ENCODE data around the gene FAM163B. TPM values are rescaled to one million over a fixed set of nuclear protein-coding genes. Genes with fewer than 3 reads are reported as not detected.

Gene FAM163B
- total RNA-seq, result not detected

DNA sequence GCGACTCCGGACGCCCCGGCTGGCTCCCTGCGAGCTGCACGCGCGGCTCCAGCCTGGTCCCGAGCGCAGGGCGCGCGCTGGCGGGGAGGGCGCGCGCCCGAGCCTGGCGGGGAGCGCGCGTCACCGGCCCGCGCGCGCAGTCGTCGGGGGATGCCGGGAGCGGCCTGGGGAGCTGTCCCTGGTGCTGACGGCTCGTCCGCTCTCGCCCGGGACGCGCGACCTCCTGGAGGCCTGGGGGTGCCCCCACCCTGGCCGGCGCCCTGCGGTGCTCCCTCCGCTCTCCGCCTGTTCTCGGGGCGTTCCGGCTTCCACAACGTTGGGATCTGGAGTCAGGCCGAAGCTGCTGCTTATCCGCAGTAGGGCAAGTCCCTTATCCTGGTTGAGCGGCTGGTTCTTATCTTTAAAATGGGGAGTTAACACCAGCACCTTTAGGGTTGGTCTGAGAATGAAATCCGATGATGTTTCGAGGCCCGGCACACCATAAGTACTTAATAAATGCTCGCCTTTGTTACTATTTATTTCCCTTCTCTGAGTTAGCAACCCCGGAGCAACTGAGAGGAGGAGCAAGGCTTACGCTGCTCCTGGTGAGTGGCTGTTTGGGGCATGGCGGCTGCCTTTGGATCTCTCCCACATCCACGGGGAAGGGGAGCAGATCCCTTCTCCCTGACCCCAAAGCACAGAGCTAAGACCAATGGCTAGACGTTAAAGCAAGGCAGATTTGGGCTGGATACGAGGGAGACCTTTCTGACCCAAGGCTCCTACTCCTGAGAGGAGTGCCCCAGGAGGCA, at the start of gene FAM163B:
FAM163B (minus strand) TSS at position 79 of the 788 bp plus-strand sequence. CDS start 29,166 bp downstream, outside the sequence.
- peak; percentile 40 for ATAC-seq

DNA sequence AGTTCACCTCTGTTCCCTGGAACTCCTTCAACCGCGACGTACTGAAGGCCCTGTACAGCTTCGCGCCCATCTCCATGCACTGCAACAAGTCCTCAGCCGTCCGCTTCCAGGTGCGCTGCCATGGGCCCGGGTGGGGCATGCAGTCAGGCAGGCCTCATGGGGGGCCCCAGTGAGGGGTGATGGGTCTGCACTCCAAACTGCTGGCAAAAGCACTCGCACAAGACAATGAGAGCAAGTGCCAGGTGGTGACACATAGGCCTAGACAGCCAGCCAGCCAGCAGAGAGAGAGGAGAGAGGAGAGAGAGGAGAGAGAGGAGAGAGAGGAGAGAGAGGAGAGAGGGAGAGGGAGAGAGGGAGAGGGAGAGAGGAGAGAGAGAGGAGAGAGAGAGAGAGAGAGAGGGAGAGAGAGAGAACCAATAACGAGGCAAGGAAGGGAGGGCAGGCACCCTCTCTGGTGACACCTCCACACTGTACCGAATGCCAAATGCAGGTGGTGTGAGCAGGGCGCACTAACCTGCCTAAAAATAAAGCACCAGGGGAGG, 48.0 kb upstream of the FAM163B start:
- ATAC-seq, result no peak

DNA sequence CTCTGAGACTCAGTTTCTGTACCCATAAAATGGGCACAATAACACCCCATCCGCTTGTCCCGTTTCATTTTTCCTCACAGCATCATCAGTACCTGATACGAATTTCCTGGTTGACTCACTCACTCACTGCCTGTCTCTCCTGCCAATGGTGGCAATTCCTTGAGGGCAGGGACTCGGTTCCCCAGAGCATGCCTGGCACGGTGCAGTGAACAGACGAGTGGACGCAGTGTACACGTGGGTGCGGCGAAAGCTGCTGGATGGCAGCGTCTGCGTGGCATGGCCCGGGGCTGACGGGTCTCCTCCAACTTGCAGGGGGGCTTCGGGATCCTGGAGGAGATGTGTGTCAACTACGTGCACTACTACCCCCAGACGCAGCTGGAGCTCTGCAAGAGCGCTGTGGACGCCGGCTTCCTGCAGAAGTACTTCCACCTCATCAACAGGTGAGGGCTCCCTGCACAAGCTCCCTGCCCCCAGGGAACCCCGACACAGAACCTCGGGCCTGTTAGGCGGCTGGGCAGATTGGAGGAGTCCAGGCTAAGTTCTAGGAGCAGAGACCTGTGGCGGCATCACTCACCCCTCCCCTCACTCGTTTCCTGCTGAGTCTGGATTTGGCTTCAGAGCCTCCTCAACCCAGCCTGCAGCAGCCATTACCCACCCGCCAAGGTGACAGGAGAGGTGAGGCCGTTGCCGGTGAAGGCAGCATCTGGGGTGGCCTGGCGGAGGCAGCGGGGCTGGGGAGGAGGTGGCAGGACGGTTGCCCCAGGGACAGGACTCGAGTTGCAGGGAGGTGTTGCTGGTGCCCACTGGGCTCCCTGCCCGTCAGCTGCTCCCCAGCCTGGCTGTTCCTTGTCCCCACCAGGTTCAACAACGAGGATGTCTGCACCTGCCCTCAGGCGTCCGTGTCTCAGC, 47.3 kb upstream of the FAM163B start:
- ATAC-seq, result no peak

DNA sequence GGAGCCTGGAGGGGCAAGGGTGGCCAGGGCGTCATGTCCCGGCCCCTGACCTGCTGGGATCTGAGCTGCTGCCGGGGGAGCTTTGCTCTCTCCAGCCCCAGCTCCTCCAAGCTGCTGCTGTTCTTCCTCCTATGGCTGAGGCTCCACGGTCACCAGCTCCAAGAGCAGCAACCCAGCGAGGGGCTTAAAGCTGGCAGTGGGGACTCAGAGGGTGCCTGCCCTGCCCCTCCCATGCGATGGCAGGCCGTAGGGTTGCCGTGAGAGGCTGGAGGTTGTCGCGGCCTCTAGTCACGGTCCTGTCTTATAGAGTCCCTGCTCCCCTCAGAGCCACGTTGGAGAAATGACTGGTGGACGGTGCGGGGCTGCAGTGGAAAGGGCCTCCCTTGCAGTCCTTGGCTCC, 46.5 kb upstream of the FAM163B start:
- ATAC-seq, result no peak

DNA sequence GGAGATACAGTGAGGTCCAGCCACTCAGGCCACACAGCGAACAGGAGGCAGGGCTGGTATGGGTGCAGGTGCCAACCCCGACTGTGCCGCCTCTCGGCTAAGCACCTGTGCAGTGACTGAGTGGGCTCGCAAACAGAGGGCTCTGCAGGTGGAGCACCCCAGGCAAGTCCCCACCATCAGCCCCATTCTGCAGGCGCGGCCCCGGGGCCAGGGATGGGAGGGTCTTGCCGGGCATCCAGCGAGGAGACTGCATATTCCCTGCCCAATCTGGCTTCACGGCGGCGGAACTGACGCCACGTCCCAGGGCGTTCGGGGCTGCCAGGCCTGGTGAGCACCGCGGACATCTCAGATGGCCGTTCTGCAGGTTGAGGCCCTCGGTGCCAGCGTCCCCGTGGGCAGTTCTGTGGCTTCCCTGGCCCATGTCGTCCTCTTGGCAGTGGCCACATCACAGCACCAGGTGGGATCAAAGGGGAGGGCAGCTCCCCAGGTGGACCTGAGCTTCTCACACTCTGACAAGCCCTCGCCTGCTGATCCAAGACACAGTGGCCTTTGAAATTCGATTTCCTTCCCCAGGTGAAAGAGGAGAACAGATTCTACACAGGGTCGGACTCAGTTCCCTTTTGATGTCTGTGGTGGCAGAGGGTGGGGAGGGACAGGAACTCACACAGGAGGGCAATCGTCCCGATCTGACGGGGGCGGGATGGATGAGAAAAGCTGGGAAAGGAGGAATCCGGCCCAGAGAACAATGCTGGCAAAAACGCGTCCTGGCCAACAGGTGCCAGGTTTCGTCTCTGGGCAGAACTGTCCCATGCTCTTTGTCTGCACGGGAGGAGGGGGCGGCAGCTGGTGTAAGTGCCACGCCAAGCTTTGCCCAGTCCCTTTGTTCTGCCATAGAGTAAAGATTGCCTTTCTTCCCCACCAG, 45.8 kb upstream of the FAM163B start:
- ATAC-seq, result no peak

DNA sequence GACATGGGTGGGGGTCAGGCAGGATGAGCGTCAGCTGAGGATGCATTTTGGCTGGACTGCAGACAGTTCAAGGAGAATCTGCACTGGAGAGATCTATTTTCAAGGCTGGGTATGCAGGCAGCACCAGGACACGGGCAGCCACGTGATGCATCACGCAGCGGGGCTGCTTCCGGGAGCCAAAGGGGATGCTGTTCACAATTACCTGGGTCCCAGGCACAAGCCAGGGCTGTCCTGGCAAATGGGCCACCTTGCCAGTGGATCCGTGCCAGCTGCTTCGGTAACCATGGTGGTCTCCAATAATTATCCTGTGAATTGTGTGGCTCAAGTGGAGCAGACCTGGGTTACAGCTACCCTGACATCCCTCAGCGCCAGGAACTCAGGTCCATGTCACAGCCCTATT, 44.4 kb upstream of the FAM163B start:
- ATAC-seq, result no peak

DNA sequence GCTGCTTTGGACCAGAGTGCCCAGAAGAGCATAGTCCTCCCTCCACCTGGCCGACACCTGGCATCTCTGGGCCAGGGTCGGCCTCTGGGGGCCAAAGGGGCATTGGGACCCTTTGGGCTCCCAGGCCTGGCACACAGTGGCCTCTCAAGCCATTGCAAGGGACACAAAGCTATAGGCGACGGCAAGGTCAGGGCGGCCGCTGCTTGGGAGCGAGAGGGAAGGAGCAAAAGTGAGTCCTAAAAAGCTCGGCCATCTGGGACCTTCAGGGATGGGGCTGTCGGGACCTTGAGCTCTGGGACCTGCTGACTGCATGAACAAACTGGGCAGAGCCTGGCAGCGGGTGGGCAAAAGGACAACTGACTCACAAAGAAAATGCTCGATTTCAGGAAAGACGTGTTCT, 40.8 kb upstream of the FAM163B start:
- no peak for ATAC-seq

DNA sequence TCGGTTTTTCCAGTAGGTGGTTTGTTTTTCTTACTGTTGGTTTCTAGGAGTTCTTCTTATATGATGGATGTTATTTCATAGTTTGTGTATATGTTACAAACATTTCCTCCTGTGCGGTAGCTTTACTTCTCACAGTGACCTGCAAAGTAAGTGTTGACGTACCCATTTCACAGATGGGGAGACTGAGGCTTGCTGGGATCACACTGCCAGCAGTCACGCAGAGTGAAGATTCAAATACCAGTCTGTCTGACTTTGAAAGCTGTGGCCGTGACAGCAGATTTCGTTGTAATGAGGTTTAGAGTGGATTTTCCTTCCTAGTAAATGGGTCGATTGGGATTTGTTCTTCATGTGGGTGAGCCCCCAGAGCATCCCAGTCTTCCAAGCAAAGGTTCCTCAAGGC, 40.0 kb upstream of the FAM163B start:
- no peak for ATAC-seq

DNA sequence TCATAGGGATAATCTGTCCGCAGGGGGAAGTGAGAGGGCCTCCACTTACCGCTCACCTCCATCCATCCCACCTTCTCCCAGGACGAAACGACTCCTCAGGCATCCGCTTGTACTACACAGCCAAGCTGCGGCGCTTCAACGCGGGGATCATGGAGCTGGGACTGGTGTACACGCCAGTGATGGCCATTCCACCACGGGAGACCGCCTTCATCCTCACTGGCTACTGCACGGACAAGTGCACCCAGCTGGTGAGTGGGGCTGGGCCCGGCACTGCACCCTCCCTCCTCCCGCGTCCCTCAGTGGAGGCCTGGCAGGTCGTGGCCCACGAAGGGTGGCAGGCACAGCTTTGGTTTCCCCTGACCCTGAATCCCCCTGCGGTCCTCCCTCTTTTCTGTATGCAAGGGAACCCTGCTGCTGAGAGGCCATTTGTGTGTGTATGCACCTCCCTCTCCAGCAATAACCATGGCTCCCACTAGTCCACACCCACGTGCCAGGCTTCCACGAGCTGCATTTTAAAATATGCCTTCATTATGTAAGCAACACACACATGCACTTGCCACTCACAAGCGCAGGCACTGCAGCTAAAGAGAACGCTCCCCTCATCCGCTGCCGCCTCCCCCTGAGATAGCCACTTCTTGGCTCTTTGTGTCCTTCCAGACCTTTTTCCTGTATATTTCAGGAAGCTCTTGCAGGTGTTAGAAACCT, 38.7 kb upstream of the FAM163B start:
- no peak for ATAC-seq

DNA sequence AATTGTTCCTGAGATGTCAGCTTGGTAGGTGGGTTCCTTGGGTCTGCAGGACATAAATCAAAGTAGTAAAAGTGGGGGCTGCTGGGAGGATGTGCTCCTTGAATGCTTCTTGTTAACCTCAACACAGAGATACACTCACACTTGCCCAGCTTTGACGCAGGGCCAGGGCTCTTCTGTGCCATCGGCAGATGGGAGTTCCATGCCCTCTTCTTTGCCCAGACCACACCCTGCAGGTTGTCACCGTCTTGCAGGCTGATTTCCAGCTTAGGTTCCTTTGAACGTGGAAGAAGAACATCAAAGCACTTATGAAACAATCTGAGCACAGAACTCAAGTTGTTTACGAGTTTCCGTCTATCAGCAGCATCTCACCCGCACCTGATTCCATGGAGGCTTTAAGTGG, 38.0 kb upstream of the FAM163B start:
- no peak for ATAC-seq

DNA sequence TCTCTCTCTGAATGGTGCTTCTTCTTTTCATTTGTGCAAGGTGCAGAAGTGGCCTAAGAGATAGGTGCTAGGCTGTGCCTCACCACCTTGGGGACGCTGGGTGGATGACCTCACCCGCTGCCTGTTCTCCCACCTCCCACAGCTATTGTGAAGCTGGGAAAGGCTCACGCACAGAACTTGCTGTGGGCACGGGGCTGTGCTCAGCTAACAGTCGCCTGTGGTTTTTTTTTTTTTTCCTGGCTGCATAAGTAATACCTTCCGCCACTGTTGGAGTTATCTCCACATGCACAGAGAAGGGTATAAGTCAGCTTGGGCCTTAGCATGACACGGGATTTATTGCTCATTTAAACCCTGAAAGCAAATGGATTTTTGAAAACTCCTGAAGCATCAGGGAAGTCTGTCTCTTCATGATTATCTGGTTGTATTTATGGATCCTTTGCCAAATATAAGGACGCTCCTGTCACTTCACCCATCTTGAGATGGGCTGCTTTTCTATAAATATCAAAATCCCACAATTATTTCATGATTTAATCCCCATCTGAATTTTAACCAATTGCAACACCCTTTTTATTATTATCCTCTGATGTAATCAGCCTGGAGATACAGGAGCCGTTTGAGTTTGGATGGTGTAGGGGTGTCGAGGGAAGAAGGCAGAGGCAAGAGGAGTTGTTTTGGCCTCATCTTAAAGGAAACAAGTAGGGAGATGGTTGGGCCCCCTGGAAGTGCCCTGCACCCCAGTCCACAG, 36.0 kb upstream of the FAM163B start:
- ATAC-seq, result no peak

DNA sequence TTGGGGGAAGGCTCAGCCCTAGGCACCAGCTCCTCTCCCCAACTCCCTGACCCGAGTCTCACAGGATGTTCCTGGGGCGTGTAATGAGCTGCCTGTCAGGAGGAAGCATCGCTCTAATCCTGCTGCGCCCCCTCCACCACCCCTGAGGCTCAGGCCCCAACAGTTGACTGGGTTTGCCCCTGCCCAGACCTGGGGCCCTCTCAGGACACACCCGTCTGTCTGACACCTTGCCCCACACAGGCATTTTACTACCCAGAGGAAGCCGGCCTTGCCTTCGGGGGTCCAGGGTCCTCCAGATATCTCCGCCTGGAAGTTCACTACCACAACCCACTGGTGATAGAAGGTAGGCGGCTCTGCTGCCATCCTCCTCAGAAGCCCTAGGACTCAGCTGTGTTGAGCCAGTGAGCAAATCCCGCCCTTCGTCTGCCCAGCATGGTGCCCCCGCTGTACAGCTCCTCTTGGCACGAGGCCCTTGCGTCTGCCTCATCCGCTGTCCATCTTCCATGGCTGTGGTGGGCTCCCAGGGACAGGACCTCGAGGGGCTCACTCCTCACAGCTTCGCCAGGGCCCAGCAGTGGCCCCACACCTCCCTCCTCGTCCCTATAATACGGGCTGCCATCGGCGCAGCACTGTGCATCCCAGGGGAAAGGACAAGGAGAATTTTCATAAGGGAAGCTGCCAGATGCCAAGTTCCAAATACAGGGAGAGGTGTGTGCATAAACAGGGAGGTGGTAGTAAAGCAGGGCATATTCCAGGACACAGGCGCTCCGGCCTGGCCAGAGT, 35.0 kb upstream of the FAM163B start:
- ATAC-seq, result no peak

DNA sequence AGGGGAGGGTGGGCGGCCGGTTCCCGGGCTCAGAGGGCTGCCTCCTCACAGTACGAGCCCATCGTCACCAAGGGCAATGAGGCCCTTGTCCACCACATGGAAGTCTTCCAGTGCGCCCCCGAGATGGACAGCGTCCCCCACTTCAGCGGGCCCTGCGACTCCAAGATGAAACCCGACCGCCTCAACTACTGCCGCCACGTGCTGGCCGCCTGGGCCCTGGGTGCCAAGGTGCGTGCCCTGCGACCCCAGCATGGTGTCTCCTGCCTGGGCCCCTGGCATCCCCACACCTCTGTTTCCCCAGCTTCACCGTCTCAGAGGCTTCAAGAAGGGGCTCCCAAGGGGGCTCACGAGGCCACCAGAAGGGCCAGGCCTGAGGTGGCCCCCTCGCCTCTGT, 34.2 kb upstream of the FAM163B start:
- ATAC-seq, result no peak

DNA sequence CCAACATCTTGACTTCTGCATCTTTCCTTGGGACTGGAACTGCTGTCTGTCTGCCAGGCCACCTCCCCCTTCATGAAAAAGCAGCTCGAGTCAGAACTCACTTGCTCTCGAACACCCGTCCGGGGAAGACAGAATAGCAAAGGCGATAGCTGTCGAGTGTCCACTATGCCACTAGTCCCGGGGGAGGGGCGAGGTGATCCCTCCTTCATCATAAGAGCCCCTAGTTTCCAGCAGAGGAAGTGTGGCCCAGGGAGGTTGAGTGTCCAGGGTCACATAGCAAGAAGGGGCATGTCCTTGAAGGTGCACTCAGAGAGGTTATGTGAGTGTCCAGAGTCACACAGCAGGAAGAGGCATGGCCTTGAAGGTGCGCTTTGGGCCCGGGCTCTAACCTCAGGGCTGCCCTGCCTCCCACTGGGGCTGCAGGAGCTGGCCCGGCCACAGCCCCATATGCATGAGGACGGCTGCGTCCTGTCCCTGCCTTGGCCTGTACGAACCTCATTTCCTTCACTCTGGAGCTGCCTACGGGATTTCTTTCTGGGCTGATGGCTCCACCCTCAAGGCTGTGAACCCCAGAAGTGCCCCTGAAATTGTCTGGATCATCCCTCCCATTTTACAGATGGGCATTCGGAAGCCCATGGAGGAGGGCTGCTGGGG, 33.6 kb upstream of the FAM163B start:
- ATAC-seq, result no peak

DNA sequence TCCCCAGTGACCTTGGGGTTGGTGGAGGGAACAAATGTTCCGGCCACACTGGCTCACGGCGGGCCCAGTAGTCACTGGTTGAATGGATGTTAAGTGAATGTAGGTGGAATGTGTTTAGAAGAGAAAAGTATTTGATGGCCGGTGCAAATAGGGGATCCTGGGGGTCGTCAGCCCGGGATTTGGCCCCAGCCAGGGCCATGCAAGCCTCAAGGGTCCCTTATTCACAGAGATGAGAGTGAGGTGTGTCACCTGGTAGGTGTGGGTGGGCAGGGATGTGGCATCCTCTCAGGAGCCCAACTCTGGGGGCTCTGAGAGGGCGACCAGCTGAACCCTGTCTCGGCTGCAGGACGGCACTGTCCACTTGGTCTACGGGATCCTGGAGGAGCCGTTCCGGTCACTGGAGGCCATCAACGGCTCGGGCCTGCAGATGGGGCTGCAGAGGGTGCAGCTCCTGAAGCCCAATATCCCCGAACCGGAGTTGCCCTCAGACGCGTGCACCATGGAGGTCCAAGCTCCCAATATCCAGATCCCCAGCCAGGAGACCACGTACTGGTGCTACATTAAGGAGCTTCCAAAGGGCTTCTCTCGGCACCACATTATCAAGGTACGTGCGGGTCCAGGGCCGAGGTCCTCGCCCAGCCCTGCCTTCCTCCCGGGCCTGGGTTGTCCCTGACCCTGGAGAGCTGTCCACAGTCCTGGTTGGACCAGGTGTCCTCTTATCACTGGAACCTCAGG, 32.8 kb upstream of the FAM163B start:
- no peak for ATAC-seq

DNA sequence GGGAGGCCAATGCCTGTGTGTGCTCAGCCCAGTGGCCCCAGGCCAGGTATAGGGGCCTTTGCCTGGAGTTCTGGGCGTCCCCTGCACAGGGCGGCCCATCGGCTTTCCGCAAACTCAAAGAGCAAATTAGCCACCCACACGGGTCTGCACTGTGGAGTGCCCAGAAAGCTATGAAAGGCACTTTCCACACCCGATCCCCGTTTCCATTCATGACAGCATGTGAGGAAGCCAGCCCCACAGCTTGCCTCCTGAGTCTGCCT, 32.1 kb upstream of the FAM163B start:
- ATAC-seq, result no peak

DNA sequence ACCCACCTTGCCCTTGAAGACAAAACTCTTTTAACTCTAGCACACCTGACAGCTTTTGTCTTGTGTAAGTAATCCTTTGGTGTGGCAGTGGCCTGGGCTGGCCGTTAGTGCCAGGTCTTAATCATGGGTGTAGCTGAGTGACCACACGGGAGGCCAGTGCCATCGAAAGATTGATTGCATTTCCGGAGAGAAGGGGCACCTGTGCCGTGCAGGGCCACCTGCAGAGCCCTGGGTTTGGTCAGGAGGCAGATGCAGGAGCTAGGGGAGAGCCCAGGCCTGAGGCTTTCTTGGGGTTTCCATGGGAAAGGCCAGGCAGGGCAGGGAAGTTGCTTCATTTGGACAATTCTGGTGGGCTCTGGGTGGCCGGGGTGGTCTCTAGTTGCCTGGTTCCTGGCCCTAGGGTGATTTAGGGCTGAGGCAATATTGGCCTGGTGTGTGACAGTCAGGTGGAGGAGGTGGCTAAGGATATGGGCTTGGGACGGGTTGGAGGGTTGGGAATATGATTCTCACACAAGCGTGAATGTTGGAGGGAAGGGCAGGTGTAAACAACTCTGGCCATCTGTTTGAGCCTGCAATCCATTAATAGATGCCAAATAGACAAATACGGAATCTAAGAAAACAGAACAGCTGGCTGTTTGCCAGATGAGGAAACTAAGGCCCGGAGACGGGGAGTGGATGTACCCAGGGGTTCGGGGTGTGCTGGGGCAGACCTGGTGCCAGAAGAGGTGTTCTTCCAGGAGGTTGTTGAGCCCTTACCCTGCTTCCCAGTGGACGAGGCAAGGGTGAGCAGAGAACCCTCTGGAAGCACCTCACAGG, 31.6 kb upstream of the FAM163B start:
- ATAC-seq, result no peak

DNA sequence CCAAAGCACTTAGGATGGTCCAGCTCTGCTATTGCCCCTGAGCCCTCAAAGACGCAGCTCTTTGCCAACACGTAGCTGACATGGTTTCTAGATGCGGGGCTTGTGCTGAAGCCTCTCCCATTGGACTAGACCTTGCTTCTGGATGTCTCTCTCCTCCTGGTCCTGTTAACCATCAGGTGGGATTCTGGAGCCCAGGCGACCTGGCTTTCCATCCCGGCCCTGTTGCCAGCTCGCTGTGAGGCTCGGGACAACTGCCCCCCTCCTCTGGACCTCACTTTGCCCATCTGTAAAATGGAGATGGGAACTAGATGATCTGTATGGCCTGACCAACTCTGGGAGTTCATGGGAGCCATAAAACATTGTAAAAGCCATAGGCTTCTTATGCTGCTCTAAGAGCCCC, 31.0 kb upstream of the FAM163B start:
- ATAC-seq, result no peak
